HG02943 (cell line): Measurements from ENCODE around the gene GPR39.

ENCODE experiments used
- ATAC-seq: cut with Tn5 transposase; IDR thresholded peaks from one replicate; pipeline ENCODE4 v1.9.1; 2021; ENCODE audit warnings: mild to moderate bottlenecking, low read depth, moderate library complexity; ENCODE audit not compliant: unreplicated experiment

Gene GPR39

GRCh38 chr2:132623096-132623839 is 206.7 kb downstream of the GPR39 start:
- ATAC-seq, result no peak

GRCh38 chr2:132627536-132627935 is 210.9 kb downstream of the GPR39 start:
- ATAC-seq, result no peak

GRCh38 chr2:132632000-132632649 is 215.5 kb downstream of the GPR39 start:
- ATAC-seq, result no peak

- no peak for ATAC-seq
These were observed 217.0 kb downstream of the GPR39 start for GRCh38 chr2:132633635-132634034.

- no peak for ATAC-seq
These were observed 219.7 kb downstream of the GPR39 start for GRCh38 chr2:132636346-132636745.

GRCh38 chr2:132638313-132639040 is 221.9 kb downstream of the GPR39 start:
- no peak for ATAC-seq

GRCh38 chr2:132640116-132640515 is 223.5 kb downstream of the GPR39 start:
- ATAC-seq, result no peak

GRCh38 chr2:132641819-132642218 is 225.2 kb downstream of the GPR39 start:
- no peak for ATAC-seq

GRCh38 chr2:132642415-132642814 is 225.8 kb downstream of the GPR39 start:
- ATAC-seq, result no peak

GRCh38 chr2:132645176-132645575 is 228.6 kb downstream of the GPR39 start:
- no peak for ATAC-seq

GRCh38 chr2:132645722-132646539 is 229.3 kb downstream of the GPR39 start:
- ATAC-seq, result no peak

GRCh38 chr2:132646540-132647108 is 230.0 kb downstream of the GPR39 start:
- ATAC-seq, result no peak

- peak; percentile 61 for ATAC-seq
These were observed 234.8 kb downstream of the GPR39 start for GRCh38 chr2:132651115-132652045.

GRCh38 chr2:132652474-132652873 is 235.9 kb downstream of the GPR39 start:
- ATAC-seq, result no peak

GRCh38 chr2:132654335-132654734 is 237.7 kb downstream of the GPR39 start:
- ATAC-seq, result no peak

GRCh38 chr2:132654968-132655367 is 238.4 kb downstream of the GPR39 start:
- ATAC-seq, result no peak

GRCh38 chr2:132656266-132656975 is 239.8 kb downstream of the GPR39 start:
- ATAC-seq, result no peak

GRCh38 chr2:132659331-132659730 is 242.7 kb downstream of the GPR39 start:
- no peak for ATAC-seq

GRCh38 chr2:132662732-132663131 is 246.1 kb downstream of the GPR39 start:
- ATAC-seq, result no peak
